GM12864 (cell line): Measurements from ENCODE around the gene SOX21.

Source experiments
- DNase-seq: peaks from one replicate; pipeline ENCODE4 v3.0.0-alpha.2; 2011; ENCODE audit warnings: low read depth
- H3K4me3 ChIP-seq: 2 replicates; pipeline ENCODE4 v1.5.1; 2011; ENCODE audit warnings: mild to moderate bottlenecking, low read depth, low read length, control low read depth
- TF ChIP-seq, protein P1 (sequence below): IDR thresholded peaks from 2 replicates; pipeline ENCODE4 v1.5.1; 2011; ENCODE audit warnings: low read depth, mild to moderate bottlenecking, moderate library complexity, low read length, control low read depth, inconsistent platforms; ENCODE audit errors: missing control alignments

The SOX21 gene

DNA sequence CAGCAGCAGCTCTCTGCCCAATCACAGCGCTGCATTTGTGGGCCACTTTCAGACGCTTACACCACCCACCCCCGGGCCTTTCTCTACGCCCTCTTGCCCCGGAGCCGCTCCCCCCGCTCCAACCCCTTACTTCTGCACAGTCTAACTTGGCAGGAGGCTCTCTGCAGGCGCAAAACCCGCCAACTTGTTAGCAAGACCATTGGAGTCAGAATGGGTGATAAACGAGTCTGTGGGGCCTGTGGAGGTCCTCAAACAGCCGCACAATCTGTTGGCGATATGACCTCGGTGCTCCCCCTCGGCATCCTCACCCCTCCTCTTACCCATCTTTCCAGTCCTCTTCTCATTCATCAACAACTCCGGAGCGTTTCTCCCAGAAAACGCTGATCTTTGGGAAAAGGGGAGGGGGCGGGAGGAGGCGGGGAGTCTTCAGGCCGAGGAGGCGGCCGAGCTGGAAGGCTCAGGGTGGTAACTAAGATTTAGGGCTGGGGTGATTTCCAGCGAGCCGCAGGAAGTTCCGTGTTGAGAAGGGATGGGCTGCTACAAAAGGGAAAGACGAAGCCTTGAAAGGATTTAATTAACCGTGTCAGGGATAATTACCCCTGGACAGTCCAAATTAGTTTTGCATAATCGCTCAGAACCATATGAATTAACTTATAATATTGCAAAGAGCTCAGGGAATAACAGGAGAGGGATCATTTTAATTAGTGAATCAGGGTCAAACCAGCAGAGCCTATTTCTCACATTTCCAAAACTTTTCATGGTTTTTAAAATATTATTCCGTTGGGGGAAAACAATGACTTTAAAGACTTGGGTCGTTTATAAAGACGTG lies 4.1 kb downstream of the SOX21 start:
- DNase-seq = no peak
- H3K4me3 ChIP-seq = no peak overlapping the region
- TF ChIP-seq, protein P1, sequence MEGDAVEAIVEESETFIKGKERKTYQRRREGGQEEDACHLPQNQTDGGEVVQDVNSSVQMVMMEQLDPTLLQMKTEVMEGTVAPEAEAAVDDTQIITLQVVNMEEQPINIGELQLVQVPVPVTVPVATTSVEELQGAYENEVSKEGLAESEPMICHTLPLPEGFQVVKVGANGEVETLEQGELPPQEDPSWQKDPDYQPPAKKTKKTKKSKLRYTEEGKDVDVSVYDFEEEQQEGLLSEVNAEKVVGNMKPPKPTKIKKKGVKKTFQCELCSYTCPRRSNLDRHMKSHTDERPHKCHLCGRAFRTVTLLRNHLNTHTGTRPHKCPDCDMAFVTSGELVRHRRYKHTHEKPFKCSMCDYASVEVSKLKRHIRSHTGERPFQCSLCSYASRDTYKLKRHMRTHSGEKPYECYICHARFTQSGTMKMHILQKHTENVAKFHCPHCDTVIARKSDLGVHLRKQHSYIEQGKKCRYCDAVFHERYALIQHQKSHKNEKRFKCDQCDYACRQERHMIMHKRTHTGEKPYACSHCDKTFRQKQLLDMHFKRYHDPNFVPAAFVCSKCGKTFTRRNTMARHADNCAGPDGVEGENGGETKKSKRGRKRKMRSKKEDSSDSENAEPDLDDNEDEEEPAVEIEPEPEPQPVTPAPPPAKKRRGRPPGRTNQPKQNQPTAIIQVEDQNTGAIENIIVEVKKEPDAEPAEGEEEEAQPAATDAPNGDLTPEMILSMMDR = no peak

DNA sequence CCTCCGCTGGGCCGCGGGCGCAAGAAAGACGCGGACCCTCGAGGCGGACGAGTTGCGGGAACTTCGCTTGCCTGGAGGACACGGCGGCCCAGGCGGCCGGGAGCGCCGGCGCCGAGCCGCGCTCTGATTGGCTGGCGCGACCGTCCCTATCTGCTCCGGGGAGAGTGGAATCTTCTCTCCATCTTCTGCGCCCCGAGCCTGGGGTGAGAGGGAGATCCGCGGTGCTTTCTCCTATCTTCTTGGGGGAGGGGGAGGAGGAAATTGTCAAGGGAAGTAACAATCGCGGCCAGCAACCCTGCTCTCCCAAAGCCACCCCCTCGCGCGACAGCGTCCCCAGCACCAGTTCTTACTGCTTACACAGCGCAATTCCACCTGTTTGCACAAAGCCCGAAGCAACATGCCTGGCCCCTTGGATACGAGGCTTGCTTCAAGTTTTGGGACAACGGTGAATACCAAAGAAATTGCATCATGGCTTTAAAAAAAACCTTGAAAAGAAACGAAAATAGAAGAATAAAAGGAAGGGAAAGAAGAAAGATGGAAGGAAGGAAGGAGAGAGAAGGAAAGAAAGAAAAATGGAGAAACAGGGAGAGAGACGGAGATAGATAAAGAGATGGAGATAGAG lies 4.8 kb downstream of the SOX21 start:
- H3K4me3 ChIP-seq = no peak overlapping the region

DNA sequence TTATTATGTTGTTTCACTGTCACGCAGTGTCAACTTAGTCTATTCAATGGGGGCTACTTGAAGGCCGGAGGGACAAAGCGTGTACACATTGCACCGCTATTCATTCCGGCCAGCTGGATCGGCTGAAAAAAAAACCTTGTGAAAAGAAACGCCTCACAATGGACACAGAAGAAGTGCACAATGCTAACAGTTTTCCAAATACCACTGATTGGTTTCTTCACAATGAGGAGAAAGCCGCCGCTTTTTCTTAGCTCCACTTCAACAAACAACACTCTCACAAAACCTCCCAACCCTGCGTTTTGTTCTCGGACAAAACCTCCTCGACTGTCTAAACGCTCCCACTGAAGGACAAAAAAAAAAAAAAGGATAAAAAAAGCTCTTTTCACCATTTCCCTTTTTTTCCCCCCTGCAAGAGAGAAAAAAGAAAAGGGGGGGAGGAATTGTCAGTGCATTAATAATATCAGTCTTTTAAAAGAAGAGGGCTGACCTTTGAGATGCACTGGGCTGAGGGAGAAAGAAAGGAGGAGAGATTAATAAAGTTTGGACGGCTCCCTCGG lies 5.4 kb downstream of the SOX21 start:
- H3K4me3 ChIP-seq = no peak overlapping the region
- no peak for DNase-seq
- TF ChIP-seq, protein P1 = no peak

More for the DNA sequence above, 4.8 kb downstream of the SOX21 start:
- TF ChIP-seq, protein P1 = no peak
- DNase-seq = no peak

DNA sequence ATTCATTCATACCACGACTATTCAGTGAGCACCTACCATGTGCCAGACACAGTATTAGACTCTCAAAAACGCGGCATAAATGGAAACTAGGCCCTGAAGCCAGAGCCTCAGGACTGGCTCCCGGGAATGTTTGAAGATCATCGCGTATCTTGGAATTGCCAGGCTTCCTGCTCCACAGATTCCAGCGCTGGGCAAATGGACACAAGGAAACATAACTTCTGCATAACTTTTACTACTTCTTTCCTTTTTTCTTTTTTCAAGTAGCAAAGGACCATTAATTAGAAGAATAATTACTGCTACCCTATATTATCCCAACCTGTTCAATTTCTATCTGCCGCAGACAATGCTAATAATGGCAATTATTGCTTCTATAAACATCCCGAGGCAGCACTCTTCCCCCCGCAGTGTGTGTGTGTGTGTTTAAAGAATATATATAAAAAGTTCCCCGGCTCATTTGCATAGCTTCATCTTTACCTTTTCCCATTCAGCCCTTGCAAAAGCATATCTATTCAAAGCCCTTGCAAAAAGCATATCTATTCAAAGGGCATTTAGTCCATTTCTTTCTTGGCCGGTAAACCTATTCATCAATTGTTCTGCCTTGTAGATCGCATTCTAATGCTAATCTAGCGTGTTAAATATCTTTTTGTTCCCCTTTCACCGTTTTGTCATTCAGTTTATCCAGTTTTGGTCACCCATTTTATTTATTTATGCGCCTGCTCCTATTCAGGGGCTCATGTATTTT lies 6.1 kb downstream of the SOX21 start:
- TF ChIP-seq, protein P1 = no peak
- DNase-seq = no peak
- H3K4me3 ChIP-seq = no peak overlapping the region

DNA sequence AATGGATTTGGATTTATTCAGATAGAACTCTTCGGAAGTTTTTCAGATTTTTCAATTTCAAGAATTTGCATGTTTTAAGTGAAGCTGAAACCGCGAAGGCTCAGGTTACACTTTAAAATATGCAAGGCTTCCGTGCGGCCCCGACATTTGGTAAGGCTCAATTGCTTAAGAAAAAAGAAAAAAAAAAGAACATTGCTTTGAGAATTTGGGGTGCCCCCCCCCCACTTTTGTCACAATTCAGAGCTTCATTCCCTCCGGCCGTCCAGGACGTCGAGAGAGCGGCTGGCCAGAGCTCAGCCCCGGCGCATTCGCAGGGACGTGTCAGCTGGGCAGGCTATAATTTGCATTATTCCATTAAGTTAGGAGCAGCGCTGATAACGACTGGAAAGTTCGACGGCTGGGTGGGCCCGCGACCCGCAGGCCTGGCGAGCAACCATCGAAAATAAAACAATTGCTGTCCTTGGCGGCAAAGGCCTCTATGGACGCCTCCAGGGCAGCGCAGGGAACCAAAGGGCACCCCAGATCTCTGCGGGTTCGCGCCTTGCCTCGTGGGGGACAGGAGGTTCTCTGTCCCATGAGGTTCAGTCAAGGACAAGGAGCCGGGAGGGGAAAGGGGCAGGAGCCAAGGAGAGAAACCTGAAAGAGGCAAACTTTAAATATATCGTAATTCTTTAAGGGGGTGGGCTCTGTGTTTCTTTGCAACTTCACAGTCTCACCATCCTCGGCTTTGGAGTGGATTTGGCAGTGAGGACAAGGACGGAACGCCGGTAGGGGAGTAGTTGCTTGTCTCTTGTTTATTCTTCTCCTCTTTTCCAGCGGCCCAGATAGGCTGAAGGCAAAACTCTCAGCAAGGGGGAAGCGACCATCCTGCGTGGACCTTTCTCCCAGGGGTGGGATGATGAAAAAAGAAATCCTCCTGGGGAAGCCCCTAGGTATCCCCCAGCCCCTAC lies 7.0 kb downstream of the SOX21 start:
- TF ChIP-seq, protein P1 = no peak
- DNase-seq = no peak
- H3K4me3 ChIP-seq = no peak overlapping the region

DNA sequence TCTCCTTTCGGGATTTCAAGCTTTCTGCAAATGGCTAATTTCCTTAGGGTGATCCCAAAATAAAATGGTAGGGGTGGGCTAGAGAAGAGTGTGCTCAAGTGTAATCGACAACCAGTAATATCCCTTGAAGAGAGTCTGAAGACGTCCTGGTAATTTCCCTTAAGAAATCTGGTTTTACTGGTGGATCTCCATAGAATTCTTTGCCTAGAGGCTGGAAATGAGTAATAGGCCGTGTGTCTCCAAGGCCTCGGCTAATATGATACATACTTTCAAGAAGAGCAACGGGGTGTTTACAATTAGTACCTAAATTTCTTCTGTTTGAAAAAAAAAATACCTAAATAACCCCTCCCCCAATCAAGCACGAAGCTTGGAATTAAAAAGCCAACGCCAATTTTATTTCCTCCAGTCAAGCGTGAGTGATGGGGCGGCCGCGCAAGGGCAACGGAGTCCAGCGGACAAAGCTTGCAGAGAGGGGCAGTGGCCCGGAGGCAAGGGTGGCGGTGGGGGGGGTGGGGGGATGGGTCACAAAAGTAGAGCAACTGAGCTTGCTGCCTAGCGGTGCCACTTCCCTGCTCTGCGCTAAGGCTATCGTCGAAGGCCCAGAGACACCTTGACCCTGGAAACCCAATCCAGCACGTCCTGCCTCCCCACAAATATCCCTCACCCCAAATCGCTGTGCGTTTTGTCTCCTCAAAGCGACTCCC lies 7.8 kb downstream of the SOX21 start:
- no peak for DNase-seq
- TF ChIP-seq, protein P1 = no peak
- H3K4me3 ChIP-seq = no peak overlapping the region
